HG02642 (cell line): ENCODE results near the gene ANKRD35.
A peak's percentile ranks its signal among the peaks of the same experiment; 100 is the strongest.

Source experiments
- ATAC-seq: cut with Tn5 transposase; IDR thresholded peaks from one replicate; pipeline ENCODE4 v1.9.1; 2021; ENCODE audit warnings: mild to moderate bottlenecking; ENCODE audit not compliant: unreplicated experiment, poor library complexity

The ANKRD35 gene

GRCh38 chr1:145895471-145895870 lies 9.8 kb upstream of the ANKRD35 start:
- no peak for ATAC-seq

GRCh38 chr1:145893306-145894055 lies 7.8 kb upstream of the ANKRD35 start:
- no peak for ATAC-seq

- ATAC-seq = no peak
Observed at GRCh38 chr1:145892486-145893087, 6.9 kb upstream of the ANKRD35 start.

GRCh38 chr1:145891587-145892485 lies 6.2 kb upstream of the ANKRD35 start:
- ATAC-seq = no peak

DNA sequence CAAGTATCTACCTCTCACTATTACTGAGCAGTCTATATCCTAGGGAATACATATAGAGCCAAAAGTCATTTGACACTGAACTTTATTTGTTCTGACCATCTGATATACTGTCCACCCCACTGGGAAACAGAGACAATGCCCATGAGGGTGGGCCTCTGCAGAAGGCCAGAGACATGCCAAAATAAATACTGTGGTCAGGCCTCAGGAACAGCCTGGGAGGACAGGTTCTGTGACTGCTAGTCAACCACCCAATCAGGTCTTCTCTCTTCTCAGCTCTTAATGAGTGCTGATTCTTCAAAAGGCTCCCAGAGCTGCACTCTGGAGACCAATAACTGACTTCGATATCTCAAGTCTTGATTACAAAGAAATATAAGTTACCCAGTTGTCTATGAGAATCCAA lies 5.5 kb upstream of the ANKRD35 start:
- no peak for ATAC-seq

- no peak for ATAC-seq
Observed at GRCh38 chr1:145889722-145890121, 4.1 kb upstream of the ANKRD35 start.

GRCh38 chr1:145887631-145888030 lies 2.0 kb upstream of the ANKRD35 start:
- no peak for ATAC-seq

DNA sequence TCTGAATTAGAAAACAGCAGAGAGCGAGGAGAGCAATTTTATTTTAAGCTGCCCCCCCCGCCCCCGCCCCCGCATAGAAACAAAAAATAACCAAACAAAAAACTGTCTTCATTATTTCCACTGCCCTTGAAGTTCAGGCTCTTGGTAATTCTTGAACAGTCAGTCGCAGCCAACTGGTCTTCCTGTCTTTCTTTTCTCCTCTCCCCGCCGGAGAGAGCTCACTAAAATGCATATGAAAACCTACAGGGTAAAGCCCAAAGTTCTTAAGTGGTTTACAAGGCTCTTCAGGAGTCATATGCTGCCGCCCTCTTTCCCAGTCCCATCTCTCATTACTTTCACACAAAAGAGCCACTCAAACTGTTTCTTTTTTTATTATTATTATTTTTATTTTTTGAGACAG lies 1.1 kb upstream of the ANKRD35 start:
- ATAC-seq = no peak

DNA sequence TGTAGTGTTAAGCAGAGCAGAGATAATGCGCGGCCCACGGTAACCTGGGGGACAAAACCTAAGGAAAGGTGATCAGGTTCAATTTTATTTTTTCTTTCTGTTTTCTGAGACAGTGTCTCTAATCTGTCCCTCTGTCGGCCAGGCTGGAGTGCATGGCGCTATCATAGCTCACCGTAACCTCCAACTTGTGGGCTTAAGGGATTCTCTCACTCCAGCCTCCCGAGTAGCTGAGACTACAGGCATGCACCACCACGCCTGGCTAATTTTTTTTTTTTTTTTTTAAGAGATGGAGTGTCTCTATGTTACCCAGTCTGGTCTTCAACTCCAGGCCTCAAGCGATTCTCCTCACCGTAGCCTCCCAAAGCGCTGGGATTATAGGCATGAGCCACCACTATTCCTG lies 724 bp upstream of the ANKRD35 start:
- no peak for ATAC-seq

- ATAC-seq = no peak
Observed at GRCh38 chr1:145884675-145885074, 991 bp downstream of the ANKRD35 start.

DNA sequence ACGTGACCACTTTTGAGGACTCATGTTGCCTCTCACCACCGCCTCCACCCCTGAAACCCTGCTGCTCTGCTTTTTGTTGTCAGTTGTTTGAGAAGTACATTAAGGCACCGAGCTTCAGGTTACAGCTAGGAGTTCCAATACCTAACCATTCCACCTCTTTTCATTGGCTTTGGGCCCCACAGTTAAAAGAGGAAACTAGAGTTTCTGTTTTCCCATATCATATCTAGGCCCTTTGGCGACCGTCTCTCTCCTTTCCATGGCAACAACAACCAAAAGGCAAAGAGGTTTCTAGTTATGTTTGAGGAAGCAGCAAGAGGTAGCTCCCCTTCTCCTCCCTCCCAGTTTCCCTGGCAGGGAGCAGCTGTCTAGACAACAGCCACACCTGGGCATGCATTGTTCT lies 5.9 kb downstream of the ANKRD35 start:
- ATAC-seq = no peak

DNA sequence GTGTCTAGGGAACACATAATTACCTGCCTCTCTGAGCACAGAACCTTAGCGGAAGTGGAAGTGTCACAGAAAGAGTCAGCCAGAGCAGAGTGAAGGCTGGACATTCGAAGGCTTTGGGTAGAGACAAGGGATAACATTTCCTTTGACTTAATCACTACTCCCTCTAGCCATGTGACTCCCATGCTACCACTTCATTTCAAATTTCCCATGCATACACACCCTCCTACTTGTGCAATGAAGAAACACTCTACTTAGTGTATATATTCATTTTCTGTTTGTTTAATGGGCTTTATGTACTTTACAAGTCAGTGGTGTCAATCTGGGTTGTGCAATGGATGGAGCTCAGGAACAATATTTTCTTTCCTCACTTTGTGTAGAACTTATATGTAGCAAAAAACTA lies 6.9 kb downstream of the ANKRD35 start:
- no peak for ATAC-seq

DNA sequence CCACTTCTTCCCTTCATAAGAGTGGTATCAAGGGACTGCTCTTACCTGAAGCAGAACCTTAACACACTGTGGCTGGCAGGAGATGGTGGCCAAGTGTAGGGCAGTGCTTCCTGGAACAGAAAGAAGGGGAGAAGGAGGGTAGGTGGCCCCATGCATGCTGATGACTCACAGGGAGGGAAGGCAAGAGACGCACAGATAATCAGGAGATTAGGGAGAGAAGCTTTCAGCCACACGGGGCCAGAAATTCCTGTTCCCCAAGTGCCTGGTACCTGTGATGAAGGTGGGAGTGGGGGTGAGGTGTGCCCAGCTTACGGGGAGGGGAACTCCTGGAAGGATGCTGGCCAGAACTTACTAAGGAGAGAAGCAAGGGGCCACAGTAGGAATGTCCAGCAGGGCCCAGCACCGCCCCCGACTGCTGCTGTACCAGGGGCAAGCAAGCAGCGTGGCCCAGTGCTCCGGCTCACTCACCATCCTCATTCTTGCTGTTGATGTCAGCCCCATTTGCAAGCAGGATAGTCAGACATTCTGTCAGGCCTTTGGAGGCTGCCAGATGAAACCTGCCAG lies 7.7 kb downstream of the ANKRD35 start:
- no peak for ATAC-seq

GRCh38 chr1:145874646-145875045 lies 11.0 kb downstream of the ANKRD35 start:
- no peak for ATAC-seq

DNA sequence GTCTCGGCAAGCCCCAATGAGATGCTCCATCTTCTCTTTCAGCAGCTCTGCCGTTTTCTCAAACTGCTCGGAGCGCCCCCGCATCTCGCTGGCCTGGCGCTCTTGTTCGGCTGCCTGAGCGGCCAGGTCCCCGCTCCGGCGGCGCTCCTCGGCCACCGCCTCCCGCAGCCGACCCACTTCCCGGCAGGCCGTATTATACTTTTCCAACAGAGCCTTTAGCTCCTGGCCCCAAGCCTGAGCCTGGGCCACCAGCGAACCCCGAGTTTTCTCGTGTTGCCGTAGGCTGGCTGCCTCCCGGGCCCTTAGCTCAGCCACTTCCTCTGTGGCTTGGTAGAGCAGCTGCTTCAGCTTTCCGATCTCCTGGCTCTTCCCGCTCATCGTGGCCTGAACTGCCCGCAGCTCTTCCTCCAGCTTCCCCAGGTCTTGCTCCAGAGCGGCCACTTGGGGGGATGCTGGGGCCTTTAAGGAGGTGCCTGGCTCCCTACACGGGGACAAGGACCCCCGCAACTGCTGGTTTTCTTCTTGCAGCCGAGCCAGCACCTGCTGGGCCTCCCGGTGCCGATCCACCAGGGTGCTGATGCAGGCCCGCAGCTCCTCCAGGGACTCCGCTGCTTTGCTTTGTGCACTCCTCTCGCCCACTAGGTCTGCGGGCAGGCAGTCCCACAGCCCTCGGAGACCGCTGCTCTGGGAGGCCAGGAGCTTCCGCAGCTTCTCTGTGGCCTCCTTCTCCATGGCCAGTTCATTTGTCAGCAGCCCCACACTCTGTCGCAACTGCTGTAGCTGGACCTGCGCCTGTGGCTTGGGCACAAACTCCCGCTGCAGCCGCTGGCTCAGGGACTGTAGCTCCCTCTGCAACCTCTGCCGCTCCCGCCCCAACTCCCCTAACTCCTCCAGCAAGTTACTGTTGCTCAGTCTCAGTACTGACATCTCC lies 13.4 kb downstream of the ANKRD35 start:
- no peak for ATAC-seq

DNA sequence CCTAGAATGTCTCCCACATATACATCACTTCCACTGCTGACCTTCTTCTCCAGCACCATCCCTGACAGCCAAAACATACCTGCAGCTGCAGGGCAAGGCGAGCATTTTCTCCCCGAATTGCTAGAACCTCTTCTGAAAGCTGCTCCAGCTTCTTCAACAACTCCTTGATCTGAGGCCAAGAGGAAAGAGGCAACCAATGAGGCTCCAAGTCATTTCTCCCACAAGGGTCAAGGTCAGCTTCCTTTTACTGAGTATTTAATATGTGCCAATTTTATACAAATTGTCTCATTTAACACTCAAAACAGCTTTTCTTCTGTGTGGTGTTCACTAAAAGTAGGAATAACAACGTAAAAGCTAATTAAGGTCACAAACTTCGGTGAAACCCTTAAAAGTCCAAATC lies 17.4 kb downstream of the ANKRD35 start:
- no peak for ATAC-seq

DNA sequence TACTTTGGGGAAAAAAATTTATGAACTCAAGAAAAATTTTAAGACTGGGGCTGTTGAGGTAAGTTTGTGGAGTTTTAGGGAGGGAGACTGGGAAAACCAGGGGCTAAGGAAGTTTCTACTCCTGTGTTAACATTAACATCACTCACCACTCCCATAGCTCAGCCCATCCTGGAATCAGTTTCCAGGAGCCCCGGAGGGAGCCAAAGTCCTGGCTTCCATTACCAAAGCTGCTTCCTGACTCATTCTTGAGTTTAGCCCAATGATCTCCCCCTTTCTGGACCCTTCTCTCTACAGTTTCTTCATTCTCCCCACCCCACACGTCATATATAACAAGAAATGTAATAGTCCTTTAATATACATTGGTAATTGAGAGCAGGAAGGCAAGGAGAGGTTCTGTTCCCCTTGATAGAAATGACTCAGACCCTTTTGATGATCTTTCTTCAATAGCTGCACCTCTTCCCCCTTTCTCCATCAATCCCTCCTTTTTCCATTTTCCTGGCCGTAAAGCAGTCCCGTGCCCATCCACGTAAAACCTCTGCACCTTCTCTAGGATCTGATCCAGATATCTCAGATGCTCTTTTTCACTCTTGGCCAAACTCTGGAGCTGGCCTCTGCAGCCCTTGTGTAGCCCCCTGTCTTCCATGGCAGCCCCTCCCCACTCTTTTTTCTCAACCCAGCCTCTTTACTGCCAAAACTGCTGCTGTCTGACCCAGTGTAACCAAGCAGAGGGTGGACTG lies 22.2 kb downstream of the ANKRD35 start:
- ATAC-seq = no peak

DNA sequence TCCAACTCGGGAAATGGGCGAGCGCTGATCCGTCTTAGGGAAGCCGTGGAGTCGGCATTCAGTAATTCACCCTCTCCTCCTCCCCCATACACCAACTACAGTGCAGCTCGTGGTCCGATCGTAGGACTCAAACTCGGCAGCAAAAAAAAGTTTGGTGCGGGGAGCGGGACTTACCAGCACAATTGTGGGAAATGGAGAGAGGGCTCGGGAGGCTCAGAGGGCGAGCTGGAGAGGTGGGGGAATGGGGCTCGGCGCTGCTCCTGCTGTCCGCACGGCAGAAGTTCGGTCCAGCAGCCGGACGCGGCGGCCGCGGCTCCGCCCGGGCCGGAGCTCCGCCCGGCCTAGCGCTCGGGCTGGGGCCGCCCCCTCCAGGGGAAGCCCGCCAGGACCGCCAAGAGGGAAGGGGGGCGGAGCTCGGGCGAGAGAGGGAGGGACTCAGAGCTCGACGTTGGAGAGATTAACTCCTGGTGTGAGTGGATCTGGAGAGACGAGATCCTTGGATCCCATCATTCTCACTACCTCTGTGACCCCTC lies 26.1 kb downstream of the ANKRD35 start:
- ATAC-seq = peak; percentile 79
